Sigmoid colon (tissue), 7 donors: Measurements from ENCODE around the gene PTPN14. TPM values are rescaled to one million over a fixed set of nuclear protein-coding genes. Genes with fewer than 3 reads are reported as not detected.
"Not testable (repeated sequence)": the region's sequence is repeated elsewhere in the genome, so short reads cannot be mapped to it uniquely, and the experiment has no call there.

Experiments
- DNase-seq: peaks from one replicate; pipeline ENCODE4 v3.0.0-alpha.2; 2019
- H3K27ac ChIP-seq, 4 donors: fragments of 200-600 bp; sonication (generic); one replicate each; pipeline ENCODE4 v1.5.1; 2016 to 2019; ENCODE audit warnings: mild to moderate bottlenecking in 1 of 4
- H3K27me3 ChIP-seq, 3 donors: fragments of 200-600 bp; sonication (generic); one replicate each; pipeline ENCODE4 v1.5.1; 2019; ENCODE audit warnings: mild to moderate bottlenecking in 1 of 3
- H3K36me3 ChIP-seq, 4 donors: fragments of 200-600 bp; sonication (generic); one replicate each; pipeline ENCODE4 v1.5.1; 2016 to 2019
- H3K4me1 ChIP-seq, 4 donors: fragments of 200-600 bp; sonication (generic); one replicate each; pipeline ENCODE4 v1.5.1; 2017 to 2019
- H3K4me3 ChIP-seq, 4 donors: fragments of 200-600 bp; sonication (generic); one replicate each; pipeline ENCODE4 v1.5.1; 2017 to 2019; ENCODE audit warnings: mild to moderate bottlenecking in 2 of 4, moderate library complexity in 1 of 4
- H3K9me3 ChIP-seq, 4 donors: fragments of 200-600 bp in 3 of 4; sonication (generic) in 3 of 4; one replicate each; pipeline versions ENCODE4 v1.5.1 to v1.6.1; 2013 to 2019
- EP300 ChIP-seq, 4 donors: sonication (generic); formaldehyde crosslinking; IDR thresholded peaks; one replicate each; pipeline ENCODE4 v1.6.1; 2017; ENCODE audit warnings: antibody characterized with exemption in 4 of 4
- POLR2A ChIP-seq, 2 donors: fragments of 450-650 bp; IDR thresholded peaks; one replicate each; pipeline ENCODE4 v1.6.1; 2016; ENCODE audit warnings: antibody characterized with exemption in 2 of 2, mild to moderate bottlenecking in 2 of 2, moderate library complexity in 2 of 2
- POLR2AphosphoS5 ChIP-seq, 4 donors: sonication (generic); formaldehyde crosslinking; IDR thresholded peaks; one replicate each; pipeline ENCODE4 v1.6.1; 2017; ENCODE audit warnings: antibody characterized with exemption in 4 of 4
- WGBS, 2 donors: extraction: QIAGEN DNeasy Blood & Tissue Kit; methylation state at CpG; one replicate each; pipeline ENCODE4 v1.1.7; 2013; 5-methylcytosine and 5-hydroxymethylcytosine counted together
- intact Hi-C: fragments of 100-400 bp; cut with DNase I; formaldehyde crosslinking; loops from one replicate; pipeline ENCODE4 v1.15.1; 2023
- polyA plus RNA-seq, 3 donors: library from polyadenylated mRNA; stranded (reverse); fragments of 200-250 nt; gene quantifications; one replicate each; pipeline ENCODE4 v1.2.3, GENCODE V29; 2013
- total RNA-seq, 4 donors: library from RNA; depleted of rRNA; stranded (reverse); fragments of >200 nt; gene quantifications; one replicate each; pipeline ENCODE4 v1.1.0, GENCODE V29; 2016
- TF ChIP-seq, protein P1 (sequence below), 4 experiments: fragments of 450-650 bp in 3 of 4; fragments of 200-600 bp in 1 of 4; IDR thresholded peaks; one replicate each; pipeline ENCODE4 v1.5.1; 2016 to 2019; ENCODE audit warnings: antibody characterized with exemption in 4 of 4, mild to moderate bottlenecking in 3 of 4, moderate library complexity in 2 of 4
- donor health status: healthy with polysubstance abuse.
- donor health status: Bipolar disorder and iron deficiency.
- donor health status: healthy.

The PTPN14 gene
- total and polyA plus RNA-seq, 7 donors = 0.46 to 35.5 (median 20.1) TPM

DNA sequence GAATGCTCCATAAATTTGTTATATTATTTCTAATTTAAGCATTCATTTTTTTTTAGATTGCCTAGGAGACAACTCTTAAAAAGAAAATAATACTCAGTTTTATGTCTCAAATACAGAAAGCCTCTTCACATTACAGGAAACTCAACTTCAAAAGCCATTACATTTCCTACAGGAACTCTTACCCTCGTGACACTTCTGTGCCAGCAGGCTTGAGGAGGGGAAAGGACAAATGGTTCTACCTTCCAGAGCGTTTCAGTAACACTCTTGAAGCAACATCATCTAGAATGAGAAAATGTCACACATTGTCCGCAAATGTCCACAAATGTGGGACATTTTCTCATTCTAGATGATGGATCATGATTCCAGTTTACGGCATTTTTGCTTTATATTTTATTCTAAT is 51.7 kb downstream of the PTPN14 start:
- intact Hi-C loops = loop anchor here (5.0 kb wide), 1 partner anchor 38 kb away; no protein-coding TSS in a partner anchor
- no peaks in the 10 kb centered on the region for H3K36me3 ChIP-seq
- no peak for DNase-seq
- H3K4me3 ChIP-seq = no peak overlapping the region
- H3K9me3 ChIP-seq = no peaks in the 10 kb centered on the region
- WGBS, 2 donors = 75 to 91% methylated on average over 4 of the region's 4 CpGs
- TF ChIP-seq, protein P1, sequence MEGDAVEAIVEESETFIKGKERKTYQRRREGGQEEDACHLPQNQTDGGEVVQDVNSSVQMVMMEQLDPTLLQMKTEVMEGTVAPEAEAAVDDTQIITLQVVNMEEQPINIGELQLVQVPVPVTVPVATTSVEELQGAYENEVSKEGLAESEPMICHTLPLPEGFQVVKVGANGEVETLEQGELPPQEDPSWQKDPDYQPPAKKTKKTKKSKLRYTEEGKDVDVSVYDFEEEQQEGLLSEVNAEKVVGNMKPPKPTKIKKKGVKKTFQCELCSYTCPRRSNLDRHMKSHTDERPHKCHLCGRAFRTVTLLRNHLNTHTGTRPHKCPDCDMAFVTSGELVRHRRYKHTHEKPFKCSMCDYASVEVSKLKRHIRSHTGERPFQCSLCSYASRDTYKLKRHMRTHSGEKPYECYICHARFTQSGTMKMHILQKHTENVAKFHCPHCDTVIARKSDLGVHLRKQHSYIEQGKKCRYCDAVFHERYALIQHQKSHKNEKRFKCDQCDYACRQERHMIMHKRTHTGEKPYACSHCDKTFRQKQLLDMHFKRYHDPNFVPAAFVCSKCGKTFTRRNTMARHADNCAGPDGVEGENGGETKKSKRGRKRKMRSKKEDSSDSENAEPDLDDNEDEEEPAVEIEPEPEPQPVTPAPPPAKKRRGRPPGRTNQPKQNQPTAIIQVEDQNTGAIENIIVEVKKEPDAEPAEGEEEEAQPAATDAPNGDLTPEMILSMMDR (IDR thresholded peaks at IDR 0.05) = no peak
- no peak for TF ChIP-seq POLR2A (IDR thresholded peaks at IDR 0.05)
- no peak for TF ChIP-seq EP300 (IDR thresholded peaks at IDR 0.05)
- no peak for TF ChIP-seq POLR2AphosphoS5 (IDR thresholded peaks at IDR 0.05)
- peak overlapping the region in 2 of 4 donors; percentile 35 to 54 for H3K27ac ChIP-seq
- no peaks in the 10 kb centered on the region for H3K27me3 ChIP-seq
- peaks cover 0 to 54% (median 24%) of the 10 kb centered on the region in 4 donors for H3K4me1 ChIP-seq

DNA sequence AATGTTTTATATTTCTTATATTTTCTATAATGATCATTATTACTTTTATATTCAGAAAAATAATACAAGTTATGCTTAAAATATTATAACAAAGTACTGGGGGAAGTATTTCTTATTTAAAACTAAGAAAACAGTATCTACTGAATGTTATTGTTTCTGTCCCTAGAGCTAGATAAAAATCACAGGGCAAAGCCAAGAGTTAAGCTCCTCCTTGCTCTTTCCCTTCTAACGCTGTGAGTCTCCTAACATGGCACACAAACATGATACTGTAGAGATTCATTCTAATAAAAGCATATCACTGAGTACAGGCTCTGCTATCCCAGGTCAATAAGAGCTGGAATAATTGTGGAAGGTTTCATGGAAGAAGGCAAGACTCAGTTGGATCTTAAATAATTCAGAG is 53.4 kb downstream of the PTPN14 start:
- Histone ChIP-seq H3K4me3 (no peak overlapping the region), H3K36me3 (no peaks in the 10 kb centered on the region), H3K27me3 (no peaks in the 10 kb centered on the region), H3K9me3 (no peaks in the 10 kb centered on the region), H3K27ac (peak overlapping the region in 2 of 4 donors; percentile 12 to 16), H3K4me1 (peaks cover 0 to 64% (median 29%) of the 10 kb centered on the region in 4 donors)
- TF ChIP-seq, protein P1 (IDR thresholded peaks at IDR 0.05) = no peak
- no peak for TF ChIP-seq EP300 (IDR thresholded peaks at IDR 0.05)
- no peak for TF ChIP-seq POLR2A (IDR thresholded peaks at IDR 0.05)
- TF ChIP-seq POLR2AphosphoS5 (IDR thresholded peaks at IDR 0.05) = no peak
- intact Hi-C loops = loop anchor here (5.0 kb wide), 1 partner anchor 39 kb away; no protein-coding TSS in a partner anchor
- 63% methylated on average over 1 of the region's 1 CpG for WGBS, 2 donors
- no peak for DNase-seq

DNA sequence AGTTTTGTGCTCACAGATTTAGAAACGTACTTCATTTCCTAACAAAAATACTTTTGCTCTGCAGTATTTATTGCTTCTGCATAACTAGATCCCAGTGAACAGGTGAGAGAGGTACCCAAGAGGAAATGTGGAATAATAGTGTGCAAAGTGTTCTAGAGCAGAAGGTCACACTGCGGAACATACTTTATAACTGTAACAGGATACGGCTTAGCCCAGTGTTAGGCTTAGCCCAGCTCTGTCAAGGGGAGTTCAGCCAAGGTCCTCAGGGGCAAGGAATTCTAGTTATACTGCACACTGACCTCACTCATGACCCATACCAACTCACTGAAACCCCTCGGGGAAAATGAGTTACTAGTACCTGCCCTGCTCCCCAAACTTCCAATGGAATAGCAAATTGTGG is 55.3 kb downstream of the PTPN14 start:
- Histone ChIP-seq H3K27me3 (no peaks in the 10 kb centered on the region), H3K4me3 (no peak overlapping the region), H3K4me1 (peaks cover 0 to 78% (median 42%) of the 10 kb centered on the region in 4 donors), H3K36me3 (no peaks in the 10 kb centered on the region), H3K27ac (peak overlapping the region in 2 of 4 donors; percentile 8 to 16), H3K9me3 (no peaks in the 10 kb centered on the region)
- no peak for TF ChIP-seq POLR2AphosphoS5 (IDR thresholded peaks at IDR 0.05)
- TF ChIP-seq POLR2A (IDR thresholded peaks at IDR 0.05) = no peak
- TF ChIP-seq, protein P1 (IDR thresholded peaks at IDR 0.05) = no peak
- TF ChIP-seq EP300 (IDR thresholded peaks at IDR 0.05) = no peak
- intact Hi-C loops = loop anchor here (5.0 kb wide), 1 partner anchor 41 kb away; no protein-coding TSS in a partner anchor
- WGBS, 2 donors = 77 to 81% methylated on average over 4 of the region's 4 CpGs
- no peak for DNase-seq

DNA sequence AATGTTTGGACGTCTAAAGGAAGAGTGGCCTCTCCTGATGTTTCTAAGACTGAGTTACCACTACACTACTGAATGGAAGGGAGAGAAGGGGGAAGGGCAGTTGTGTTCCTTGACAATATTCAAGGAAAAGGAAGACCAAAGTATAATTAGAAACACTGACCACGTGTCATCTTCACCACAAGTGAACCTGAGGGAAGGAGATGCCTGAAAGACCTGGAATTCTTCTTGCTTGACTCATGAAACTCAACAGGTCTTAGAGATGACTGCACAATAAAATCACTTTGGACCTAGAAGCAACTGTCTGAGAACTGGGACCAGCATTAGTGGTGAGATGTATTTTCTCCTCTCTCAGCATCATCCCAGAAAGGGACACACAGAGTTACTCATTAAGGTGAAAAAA is 56.7 kb downstream of the PTPN14 start:
- Histone ChIP-seq H3K4me1 (peaks cover 0 to 63% (median 31%) of the 10 kb centered on the region in 4 donors), H3K9me3 (no peaks in the 10 kb centered on the region), H3K27me3 (no peaks in the 10 kb centered on the region), H3K4me3 (no peak overlapping the region), H3K27ac (peak overlapping the region in 3 of 4 donors; percentile 10 to 84 (median 69)), H3K36me3 (no peaks in the 10 kb centered on the region)
- no peak for DNase-seq
- intact Hi-C loops = loop anchor here (5.0 kb wide), 1 partner anchor 43 kb away; no protein-coding TSS in a partner anchor
- 74% methylated on average over 2 of the region's 2 CpGs for WGBS, 2 donors
- TF ChIP-seq EP300 (IDR thresholded peaks at IDR 0.05) = no peak
- TF ChIP-seq POLR2AphosphoS5 (IDR thresholded peaks at IDR 0.05) = no peak
- no peak for TF ChIP-seq POLR2A (IDR thresholded peaks at IDR 0.05)
- TF ChIP-seq, protein P1 (IDR thresholded peaks at IDR 0.05) = no peak

DNA sequence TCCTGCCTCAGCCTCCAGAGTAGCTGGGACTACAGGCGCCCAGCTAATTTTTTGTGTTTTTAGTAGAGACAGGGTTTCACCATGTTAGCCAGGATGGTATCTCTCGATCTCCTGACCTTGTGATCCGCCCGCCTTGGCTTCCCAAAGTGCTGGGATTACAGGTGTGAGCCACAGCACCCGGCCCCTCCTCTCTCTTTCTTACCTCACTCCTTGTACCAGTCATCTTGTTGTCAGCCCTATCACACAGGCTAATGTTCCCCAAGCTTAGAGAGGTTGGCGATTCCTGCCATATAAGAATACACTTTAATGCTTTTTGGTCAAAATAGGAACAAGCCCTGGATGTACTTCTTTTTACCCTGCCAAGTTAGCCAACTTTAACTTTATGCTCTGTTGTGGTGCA is 57.2 kb downstream of the PTPN14 start:
- H3K4me3 ChIP-seq, H3K27me3 ChIP-seq, intact Hi-C loops, H3K36me3 ChIP-seq, DNase-seq, H3K9me3 ChIP-seq: not testable (repeated sequence)
- Histone ChIP-seq H3K27ac (peak overlapping the region in 3 of 4 donors; percentile 10 to 84 (median 69)), H3K4me1 (peaks cover 0 to 58% (median 31%) of the 10 kb centered on the region in 4 donors)
- 96% methylated on average over 6 of the region's 6 CpGs for WGBS, 2 donors
